CD4-positive, alpha-beta T cell (primary cell): Measurements from ENCODE around the gene MEGF8. TPM values are rescaled to one million over a fixed set of nuclear protein-coding genes. Genes with fewer than 3 reads are reported as not detected.
A peak's percentile ranks its signal among the peaks of the same experiment; 100 is the strongest.

ENCODE experiments used
- ATAC-seq: fragments of 200-7000 bp; cut with Tn5 transposase; one replicate; pipeline ENCODE4 v1.10.0; 2022; ENCODE audit warnings: mild to moderate bottlenecking; ENCODE audit not compliant: poor library complexity
- CTCF ChIA-PET: fragments of 350-600 bp; sonication (Branson Sonifier 250); formaldehyde crosslinking; loops from one replicate; lab custom pipeline; 2021; ENCODE audit warnings: antibody characterized with exemption, inconsistent platforms; lab: Charles Lee
- POLR2A ChIA-PET: fragments of 350-600 bp; sonication (Branson Sonifier 250); formaldehyde crosslinking; loops from one replicate; lab custom pipeline; 2021; ENCODE audit warnings: antibody characterized with exemption, inconsistent platforms; lab: Charles Lee
- DNase-seq, 14 experiments: peaks; one replicate each; pipeline ENCODE4 v3.0.0-alpha.2; 2013 to 2020; ENCODE audit warnings: mixed read lengths in 2 of 14
- H3K27ac ChIP-seq, 2 donors: one replicate each; pipeline versions ENCODE4 v1.5.1 to v1.7.0; 2013; ENCODE audit warnings: low read length in 2 of 2, low read depth in 1 of 2, mild to moderate bottlenecking in 1 of 2
- H3K27me3 ChIP-seq, 2 experiments: 1 replicate in 1 of 2; 2 replicates in 1 of 2; pipeline versions ENCODE4 v1.6.1 to v1.7.0; 2013; ENCODE audit warnings: low read length in 2 of 2, control low read depth in 1 of 2, mild to moderate bottlenecking in 1 of 2, moderate library complexity in 1 of 2; ENCODE audit not compliant: insufficient read depth in 2 of 2, control insufficient read depth in 1 of 2
- H3K36me3 ChIP-seq: one replicate; pipeline ENCODE4 v1.6.1; 2013; ENCODE audit warnings: low read length, control low read depth; ENCODE audit not compliant: insufficient read depth
- H3K4me1 ChIP-seq: one replicate; pipeline ENCODE4 v1.6.1; 2013; ENCODE audit warnings: low read length, control low read depth; ENCODE audit not compliant: insufficient read depth
- H3K4me3 ChIP-seq: one replicate; pipeline ENCODE4 v1.5.1; 2013; ENCODE audit warnings: mild to moderate bottlenecking, low read length, moderate library complexity
- H3K9me3 ChIP-seq, 2 experiments: 1 replicate in 1 of 2; 2 replicates in 1 of 2; pipeline versions ENCODE4 v1.6.1 to v1.7.0; 2013; ENCODE audit warnings: low read length in 2 of 2, mild to moderate bottlenecking in 2 of 2, control low read depth in 1 of 2, moderate library complexity in 1 of 2; ENCODE audit not compliant: control insufficient read depth in 1 of 2, insufficient read depth in 1 of 2
- H3K27ac Mint-ChIP-seq: one replicate; pipeline ENCODE4 v1.8.0; 2020; ENCODE audit warnings: mixed read lengths
- H3K27me3 Mint-ChIP-seq: one replicate; pipeline ENCODE4 v1.8.0; 2021; ENCODE audit warnings: mixed read lengths
- H3K36me3 Mint-ChIP-seq: one replicate; pipeline ENCODE4 v1.8.0; 2021; ENCODE audit warnings: low read depth, mixed read lengths
- H3K4me1 Mint-ChIP-seq: one replicate; pipeline ENCODE4 v1.8.0; 2021; ENCODE audit warnings: low read depth, mixed read lengths
- H3K4me3 Mint-ChIP-seq: one replicate; pipeline ENCODE4 v1.8.0; 2020; ENCODE audit warnings: mild to moderate bottlenecking, mixed read lengths
- H3K9me3 Mint-ChIP-seq: one replicate; pipeline ENCODE4 v1.8.0; 2020; ENCODE audit warnings: mixed read lengths
- CTCF ChIP-seq: fragments of 200-600 bp; IDR thresholded peaks from one replicate; pipeline ENCODE4 v1.8.0; 2022; ENCODE audit warnings: antibody characterized with exemption, mild to moderate bottlenecking
- intact Hi-C, 2 experiments: fragments of 100-400 bp; cut with DNase I in 1 of 2; cut with micrococcal nuclease in 1 of 2; formaldehyde crosslinking; loops; one replicate each; pipeline versions ENCODE4 v1.15.1 to v1.9.0; 2023 to 2025; cut with DNase I, micrococcal nuclease
- total RNA-seq, 174 experiments: library from RNA in 2 of 174; stranded (reverse) in 2 of 174; gene quantifications; one replicate each; pipeline ENCODE4 v1.2.3 and lab custom pipeline; 2021 to 2026

The MEGF8 gene
- total RNA-seq, 2 experiments from 2014 or later = 4.1 to 4.2 TPM

DNA sequence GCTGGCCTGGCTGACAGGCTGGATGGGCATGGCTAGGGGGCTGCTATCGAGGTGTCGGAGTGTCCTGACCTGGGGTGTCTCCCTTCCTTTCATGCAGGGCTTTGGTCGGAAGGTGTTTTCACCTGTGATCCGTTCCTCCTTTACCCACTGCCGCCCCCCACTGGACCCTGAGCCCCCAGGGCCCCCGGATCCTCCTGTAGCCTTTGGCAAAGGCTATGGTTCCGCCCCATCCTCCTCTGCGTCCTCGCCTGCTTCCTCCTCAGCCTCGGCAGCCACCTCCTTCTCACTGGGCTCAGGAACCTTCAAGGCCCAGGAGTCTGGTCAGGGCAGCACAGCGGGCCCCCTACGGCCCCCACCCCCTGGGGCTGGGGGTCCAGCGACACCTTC is 35.3 kb upstream of the MEGF8 start:
- Histone ChIP-seq H3K27ac (no peak overlapping the region), H3K4me3 (no peak overlapping the region), H3K27me3 (no peaks in the 10 kb centered on the region), H3K4me1 (peaks cover 35% of the 10 kb centered on the region), H3K36me3 (peaks cover 78% of the 10 kb centered on the region), H3K9me3 (no peaks in the 10 kb centered on the region)
- Mint-ChIP-seq H3K27ac (no peak overlapping the region), H3K4me3 (no peak overlapping the region), H3K36me3 (peaks cover 70% of the 10 kb centered on the region), H3K9me3 (no peaks in the 10 kb centered on the region), H3K27me3 (no peaks in the 10 kb centered on the region), H3K4me1 (peaks cover 18% of the 10 kb centered on the region)
- CTCF ChIA-PET = interaction anchor here (0.7 to 1.2 kb wide), 2 partner anchors 19 to 158 kb away, joined by 3 read pairs; partner anchors contain the start of gene POU2F2
- DNase-seq (peak in 1 of 14 experiments; percentile 29), ATAC-seq (no peak)
- POLR2A ChIA-PET = no interaction called here
- intact Hi-C loops = no loop called here
- TF ChIP-seq CTCF = no peak

- peak; percentile 56 for TF ChIP-seq CTCF
- peaks cover 15% of the 10 kb centered on the region for H3K4me1 Mint-ChIP-seq
- Histone ChIP-seq H3K9me3 (no peaks in the 10 kb centered on the region), H3K4me3 (no peak overlapping the region), H3K4me1 (peaks cover 31% of the 10 kb centered on the region), H3K27ac (no peak overlapping the region), H3K36me3 (peaks cover 78% of the 10 kb centered on the region), H3K27me3 (no peaks in the 10 kb centered on the region)
- no peak overlapping the region for H3K27ac Mint-ChIP-seq
- peak; percentile 37 to 77 (median 58) for DNase-seq
- POLR2A ChIA-PET = no interaction called here
- CTCF ChIA-PET = interaction anchor here (0.7 to 1.2 kb wide), 2 partner anchors 20 to 158 kb away, joined by 3 read pairs; partner anchors contain the start of gene POU2F2
- H3K27me3 Mint-ChIP-seq = no peaks in the 10 kb centered on the region
- no peaks in the 10 kb centered on the region for H3K9me3 Mint-ChIP-seq
- intact Hi-C loops = no loop called here
- peaks cover 72% of the 10 kb centered on the region for H3K36me3 Mint-ChIP-seq
- no peak overlapping the region for H3K4me3 Mint-ChIP-seq
- ATAC-seq = peak; percentile 72
Observed at GRCh38 chr19:42290523-42291434, 34.7 kb upstream of the MEGF8 start.

- Mint-ChIP-seq H3K36me3 (peaks cover 72% of the 10 kb centered on the region), H3K4me1 (peaks cover 15% of the 10 kb centered on the region), H3K27ac (no peak overlapping the region), H3K9me3 (no peaks in the 10 kb centered on the region), H3K27me3 (no peaks in the 10 kb centered on the region), H3K4me3 (no peak overlapping the region)
- Histone ChIP-seq H3K27ac (no peak overlapping the region), H3K4me1 (peaks cover 32% of the 10 kb centered on the region), H3K36me3 (peaks cover 78% of the 10 kb centered on the region), H3K9me3 (no peaks in the 10 kb centered on the region), H3K27me3 (no peaks in the 10 kb centered on the region), H3K4me3 (no peak overlapping the region)
- no peak for TF ChIP-seq CTCF
- no peak for DNase-seq
- intact Hi-C loops = no loop called here
- no peak for ATAC-seq
- POLR2A ChIA-PET = no interaction called here
- CTCF ChIA-PET = interaction anchor here (1.2 kb wide), 1 partner anchor 21 kb away, joined by 3 read pairs; no protein-coding TSS in a partner anchor
Observed at GRCh38 chr19:42291435-42291810, 34.0 kb upstream of the MEGF8 start.
